Keratinocyte (primary cell): ENCODE measurements around the gene DOCK1. TPM values are rescaled to one million over a fixed set of nuclear protein-coding genes. Genes with fewer than 3 reads are reported as not detected.

Experiments
- DNase-seq: peaks from one replicate; pipeline ENCODE4 v3.0.0-alpha.2; 2011; ENCODE audit warnings: low read depth, missing footprints, low spot score
- FAIRE-seq: peaks from 2 replicates; lab custom pipeline; 2011; peaks lifted over from hg19 to GRCh38; lab: Jason Lieb, UNC
- H2AFZ ChIP-seq: 2 replicates; pipeline ENCODE4 v1.6.0; 2012; ENCODE audit warnings: low read length, control low read depth, inconsistent platforms; ENCODE audit not compliant: control insufficient read depth
- H3K27ac ChIP-seq: 2 replicates; pipeline ENCODE4 v1.5.1; 2011; ENCODE audit warnings: low read length; ENCODE audit not compliant: control insufficient read depth, insufficient read depth
- H3K27me3 ChIP-seq: 3 replicates; pipeline ENCODE4 v1.6.0; 2011; ENCODE audit warnings: low read length; ENCODE audit not compliant: control insufficient read depth, insufficient read depth; ENCODE audit errors: extremely low read depth
- H3K36me3 ChIP-seq, 2 experiments: 2 replicates in 1 of 2; 3 replicates in 1 of 2; pipeline ENCODE4 v1.5.1; 2011; ENCODE audit warnings: low read length in 2 of 2, mild to moderate bottlenecking in 1 of 2; ENCODE audit not compliant: control insufficient read depth in 2 of 2, insufficient read depth in 2 of 2; ENCODE audit errors: extremely low read depth in 1 of 2
- H3K4me1 ChIP-seq: 3 replicates; pipeline ENCODE4 v1.5.1; 2011; ENCODE audit warnings: low read length; ENCODE audit not compliant: control insufficient read depth, insufficient read depth; ENCODE audit errors: extremely low read depth
- H3K4me2 ChIP-seq: 3 replicates; pipeline ENCODE4 v1.6.0; 2011; ENCODE audit warnings: low read depth, low read length; ENCODE audit not compliant: control insufficient read depth, insufficient read depth; ENCODE audit errors: extremely low read depth
- H3K4me3 ChIP-seq, 3 experiments: fragments of 200-600 bp in 1 of 3; sonication (generic) in 1 of 3; 2 replicates in 2 of 3; 3 replicates in 1 of 3; pipeline ENCODE4 v1.5.1; 2011 to 2016; ENCODE audit warnings: low read length in 3 of 3, mild to moderate bottlenecking in 3 of 3, control low read depth in 2 of 3, inconsistent platforms in 1 of 3, low read depth in 1 of 3, mixed read lengths in 1 of 3, mixed run types in 1 of 3, moderate library complexity in 1 of 3; ENCODE audit not compliant: control insufficient read depth in 2 of 3, insufficient read depth in 2 of 3; ENCODE audit errors: extremely low read depth in 1 of 3
- H3K79me2 ChIP-seq: 2 replicates; pipeline ENCODE4 v1.6.0; 2012; ENCODE audit warnings: low read length; ENCODE audit not compliant: control insufficient read depth, insufficient read depth
- H3K9ac ChIP-seq: 3 replicates; pipeline ENCODE4 v1.6.0; 2011; ENCODE audit warnings: low read length; ENCODE audit not compliant: control insufficient read depth, insufficient read depth; ENCODE audit errors: extremely low read depth
- H3K9me1 ChIP-seq: 3 replicates; pipeline ENCODE4 v1.6.0; 2011; ENCODE audit warnings: low read length; ENCODE audit not compliant: control insufficient read depth, insufficient read depth; ENCODE audit errors: extremely low read depth
- H3K9me3 ChIP-seq: 2 replicates; pipeline ENCODE4 v1.5.1; 2012; ENCODE audit warnings: low read depth, low read length; ENCODE audit not compliant: control insufficient read depth
- H4K20me1 ChIP-seq: 3 replicates; pipeline ENCODE4 v1.6.0; 2011; ENCODE audit warnings: low read length; ENCODE audit not compliant: control insufficient read depth, insufficient read depth; ENCODE audit errors: extremely low read depth
- CTCF ChIP-seq, 3 experiments: IDR thresholded peaks in 1 of 3; conservative IDR thresholded peaks in 1 of 3; optimal IDR thresholded peaks in 1 of 3; 2 replicates in 2 of 3; 3 replicates in 1 of 3; pipeline versions ENCODE3 to v1.5.1; 2011; ENCODE audit warnings: low read length in 3 of 3, mild to moderate bottlenecking in 3 of 3, moderate library complexity in 2 of 3, control low read depth in 1 of 3, inconsistent platforms in 1 of 3; ENCODE audit not compliant: insufficient read depth in 2 of 3; ENCODE audit errors: extremely low read depth in 1 of 3
- EZH2 ChIP-seq: IDR thresholded peaks from one replicate; pipeline ENCODE4 v1.6.1; 2012; ENCODE audit warnings: inconsistent platforms, mild to moderate bottlenecking, low read length, moderate library complexity
- dilution Hi-C: fragments of 300-500 bp; cut with MboI; formaldehyde crosslinking; loops from one replicate; pipeline ENCODE4 v1.7.0; 2020; ENCODE audit warnings: low sequenced_read_pairs; ENCODE audit not compliant: extremely low pct_ligation_motif_present
- polyA plus RNA-seq, 5 experiments: library from polyadenylated mRNA; depleted of rRNA in 3 of 5; stranded (reverse) in 3 of 5; stranded (forward) in 1 of 5; unstranded in 1 of 5; fragments of >200 nt; gene quantifications; 1 replicate in 1 of 5; 2 replicates in 3 of 5; 3 replicates in 1 of 5; pipeline versions ENCODE4 v1.2.1 to v1.2.3, GENCODE V29; 2011 to 2012; ENCODE audit warnings: missing spikeins in 2 of 5, low read depth in 1 of 5, low replicate concordance in 1 of 5

DOCK1 gene
- polyA plus RNA-seq, 1 donor (not counting 4 experiments of a cell fraction or from before 2014, with no cell fraction given), result 15.7 TPM

GRCh38 chr10:127028556-127028955 lies 123.3 kb downstream of the DOCK1 start:
- Histone ChIP-seq H3K4me3 (no peak overlapping the region), H3K4me1 (no peaks in the 10 kb centered on the region), H2AFZ (no peak overlapping the region), H3K79me2 (no peaks in the 10 kb centered on the region), H4K20me1 (no peaks in the 10 kb centered on the region), H3K36me3 (peaks cover 16 to 33% of the 10 kb centered on the region in 2 experiments), H3K9me3 (no peaks in the 10 kb centered on the region), H3K4me2 (no peak overlapping the region), H3K9me1 (no peaks in the 10 kb centered on the region), H3K27ac (no peak overlapping the region), H3K9ac (no peak overlapping the region), H3K27me3 (no peaks in the 10 kb centered on the region)
- TF ChIP-seq CTCF (optimal IDR thresholded peaks at IDR 0.05 in 1 of 3, IDR thresholded peaks at IDR 0.05 in 1 of 3, conservative IDR thresholded peaks at IDR 0.05 in 1 of 3; ENCODE audit: extremely low read depth in 1 of 3, insufficient read depth in 2 of 3, low read length in 3 of 3), result no peak
- no peak for TF ChIP-seq EZH2
- FAIRE-seq (no peak), DNase-seq (no peak)
- dilution Hi-C loops, result no loop called here

- TF ChIP-seq CTCF (optimal IDR thresholded peaks at IDR 0.05 in 1 of 3, IDR thresholded peaks at IDR 0.05 in 1 of 3, conservative IDR thresholded peaks at IDR 0.05 in 1 of 3; ENCODE audit: extremely low read depth in 1 of 3, insufficient read depth in 2 of 3, low read length in 3 of 3) (no peak), EZH2 (no peak)
- Histone ChIP-seq H3K27me3 (no peaks in the 10 kb centered on the region), H3K4me2 (no peak overlapping the region), H3K4me1 (no peaks in the 10 kb centered on the region), H3K9me1 (no peaks in the 10 kb centered on the region), H3K9ac (no peak overlapping the region), H3K79me2 (no peaks in the 10 kb centered on the region), H2AFZ (no peak overlapping the region), H3K4me3 (no peak overlapping the region), H3K27ac (no peak overlapping the region), H4K20me1 (no peaks in the 10 kb centered on the region), H3K36me3 (peaks cover 16 to 32% of the 10 kb centered on the region in 2 experiments), H3K9me3 (no peaks in the 10 kb centered on the region)
- no peak for FAIRE-seq
- no peak for DNase-seq
- dilution Hi-C loops, result no loop called here
Measured at GRCh38 chr10:127029061-127029460, 123.8 kb downstream of the DOCK1 start.
